Panc1 (cell line): ENCODE results near the gene DTNB.
"Not testable (repeated sequence)": the region's sequence is repeated elsewhere in the genome, so short reads cannot be mapped to it uniquely, and the experiment has no call there.

ENCODE experiments used
- POLR2AphosphoS5 ChIP-seq: IDR thresholded peaks from 2 replicates; pipeline ENCODE4 v1.6.1; 2012; ENCODE audit warnings: mild to moderate bottlenecking, low read depth, low read length, moderate library complexity
- SIN3A ChIP-seq: IDR thresholded peaks from 2 replicates; pipeline ENCODE4 v1.6.1; 2012; ENCODE audit warnings: low read depth, mild to moderate bottlenecking, low read length, moderate library complexity, borderline replicate concordance; ENCODE audit not compliant: insufficient read depth
- TCF7L2 ChIP-seq: IDR thresholded peaks from 2 replicates; pipeline ENCODE4 v1.6.1; 2011; ENCODE audit warnings: mild to moderate bottlenecking, low read depth, low read length, inconsistent platforms
- TF ChIP-seq, protein P1 (sequence below): fragments of 450-650 bp; IDR thresholded peaks from 2 replicates; pipeline ENCODE4 v1.5.1; 2017; ENCODE audit warnings: mild to moderate bottlenecking
- TF ChIP-seq, protein P2 (sequence below), 2 experiments: IDR thresholded peaks; 2 replicates each; pipeline ENCODE4 v1.6.1; 2011 to 2012; ENCODE audit warnings: low read depth in 2 of 2, control low read depth in 1 of 2, low read length in 1 of 2, mild to moderate bottlenecking in 1 of 2, moderate library complexity in 1 of 2; ENCODE audit not compliant: insufficient read depth in 1 of 2

DNA sequence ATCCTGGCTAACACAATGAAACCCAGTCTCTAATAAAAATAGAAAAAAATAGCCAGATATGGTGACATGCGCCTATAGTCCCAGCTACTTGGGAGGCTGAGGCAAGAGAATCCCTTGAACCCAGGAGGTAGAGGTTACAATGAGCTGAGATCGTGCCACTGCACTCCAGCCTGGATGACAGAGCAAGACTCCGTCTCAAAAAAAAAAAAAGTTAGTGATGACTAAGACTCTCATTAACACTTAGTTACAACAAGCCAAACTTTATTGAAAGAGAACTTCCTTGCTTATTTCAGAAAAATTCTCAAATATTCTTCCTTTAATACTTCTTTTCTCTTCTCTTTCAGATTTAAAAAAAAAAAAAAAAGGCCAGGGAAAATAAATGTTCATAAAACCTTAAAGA lies 7.9 kb downstream of the DTNB start:
- TF ChIP-seq, protein P1, sequence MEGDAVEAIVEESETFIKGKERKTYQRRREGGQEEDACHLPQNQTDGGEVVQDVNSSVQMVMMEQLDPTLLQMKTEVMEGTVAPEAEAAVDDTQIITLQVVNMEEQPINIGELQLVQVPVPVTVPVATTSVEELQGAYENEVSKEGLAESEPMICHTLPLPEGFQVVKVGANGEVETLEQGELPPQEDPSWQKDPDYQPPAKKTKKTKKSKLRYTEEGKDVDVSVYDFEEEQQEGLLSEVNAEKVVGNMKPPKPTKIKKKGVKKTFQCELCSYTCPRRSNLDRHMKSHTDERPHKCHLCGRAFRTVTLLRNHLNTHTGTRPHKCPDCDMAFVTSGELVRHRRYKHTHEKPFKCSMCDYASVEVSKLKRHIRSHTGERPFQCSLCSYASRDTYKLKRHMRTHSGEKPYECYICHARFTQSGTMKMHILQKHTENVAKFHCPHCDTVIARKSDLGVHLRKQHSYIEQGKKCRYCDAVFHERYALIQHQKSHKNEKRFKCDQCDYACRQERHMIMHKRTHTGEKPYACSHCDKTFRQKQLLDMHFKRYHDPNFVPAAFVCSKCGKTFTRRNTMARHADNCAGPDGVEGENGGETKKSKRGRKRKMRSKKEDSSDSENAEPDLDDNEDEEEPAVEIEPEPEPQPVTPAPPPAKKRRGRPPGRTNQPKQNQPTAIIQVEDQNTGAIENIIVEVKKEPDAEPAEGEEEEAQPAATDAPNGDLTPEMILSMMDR: not testable (repeated sequence)
- TF ChIP-seq POLR2AphosphoS5, SIN3A, TCF7L2: not testable (repeated sequence)
- TF ChIP-seq, protein P2, sequence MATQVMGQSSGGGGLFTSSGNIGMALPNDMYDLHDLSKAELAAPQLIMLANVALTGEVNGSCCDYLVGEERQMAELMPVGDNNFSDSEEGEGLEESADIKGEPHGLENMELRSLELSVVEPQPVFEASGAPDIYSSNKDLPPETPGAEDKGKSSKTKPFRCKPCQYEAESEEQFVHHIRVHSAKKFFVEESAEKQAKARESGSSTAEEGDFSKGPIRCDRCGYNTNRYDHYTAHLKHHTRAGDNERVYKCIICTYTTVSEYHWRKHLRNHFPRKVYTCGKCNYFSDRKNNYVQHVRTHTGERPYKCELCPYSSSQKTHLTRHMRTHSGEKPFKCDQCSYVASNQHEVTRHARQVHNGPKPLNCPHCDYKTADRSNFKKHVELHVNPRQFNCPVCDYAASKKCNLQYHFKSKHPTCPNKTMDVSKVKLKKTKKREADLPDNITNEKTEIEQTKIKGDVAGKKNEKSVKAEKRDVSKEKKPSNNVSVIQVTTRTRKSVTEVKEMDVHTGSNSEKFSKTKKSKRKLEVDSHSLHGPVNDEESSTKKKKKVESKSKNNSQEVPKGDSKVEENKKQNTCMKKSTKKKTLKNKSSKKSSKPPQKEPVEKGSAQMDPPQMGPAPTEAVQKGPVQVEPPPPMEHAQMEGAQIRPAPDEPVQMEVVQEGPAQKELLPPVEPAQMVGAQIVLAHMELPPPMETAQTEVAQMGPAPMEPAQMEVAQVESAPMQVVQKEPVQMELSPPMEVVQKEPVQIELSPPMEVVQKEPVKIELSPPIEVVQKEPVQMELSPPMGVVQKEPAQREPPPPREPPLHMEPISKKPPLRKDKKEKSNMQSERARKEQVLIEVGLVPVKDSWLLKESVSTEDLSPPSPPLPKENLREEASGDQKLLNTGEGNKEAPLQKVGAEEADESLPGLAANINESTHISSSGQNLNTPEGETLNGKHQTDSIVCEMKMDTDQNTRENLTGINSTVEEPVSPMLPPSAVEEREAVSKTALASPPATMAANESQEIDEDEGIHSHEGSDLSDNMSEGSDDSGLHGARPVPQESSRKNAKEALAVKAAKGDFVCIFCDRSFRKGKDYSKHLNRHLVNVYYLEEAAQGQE (IDR thresholded peaks at IDR 0.05; ENCODE audit: insufficient read depth in 1 of 2, low read depth in 2 of 2, low read length in 1 of 2): not testable (repeated sequence)
